MG63 (cell line): ENCODE measurements around the gene ATP2C2. TPM values are rescaled to one million over a fixed set of nuclear protein-coding genes. Genes with fewer than 3 reads are reported as not detected.

Experiments
- DNase-seq: peaks from one replicate; pipeline ENCODE4 v3.0.0-alpha.2; 2020
- H3K27me3 ChIP-seq: fragments of 250-450 bp; sonication (Bioruptor Pico); 2 replicates; pipeline ENCODE4 v1.5.1; 2020; ENCODE audit warnings: mild to moderate bottlenecking, moderate library complexity
- H3K36me3 ChIP-seq: fragments of 250-450 bp; sonication (Bioruptor Pico); 2 replicates; pipeline ENCODE4 v1.5.1; 2020; ENCODE audit warnings: mild to moderate bottlenecking, moderate library complexity
- H3K4me3 ChIP-seq: fragments of 250-450 bp; sonication (Bioruptor Pico); 2 replicates; pipeline ENCODE4 v1.5.1; 2020; ENCODE audit warnings: mild to moderate bottlenecking, moderate library complexity
- H3K9me3 ChIP-seq: fragments of 250-450 bp; sonication (Bioruptor Pico); 2 replicates; pipeline ENCODE4 v1.5.1; 2020; ENCODE audit warnings: mild to moderate bottlenecking, moderate library complexity
- total RNA-seq: library from RNA; depleted of rRNA; stranded (reverse); fragments of >200 nt; shearing (Covaris generic); gene quantifications from 2 replicates; pipeline ENCODE4 v1.2.3, GENCODE V29; 2014; ENCODE audit warnings: low replicate concordance; rRNA removed

ATP2C2 gene, protein sequence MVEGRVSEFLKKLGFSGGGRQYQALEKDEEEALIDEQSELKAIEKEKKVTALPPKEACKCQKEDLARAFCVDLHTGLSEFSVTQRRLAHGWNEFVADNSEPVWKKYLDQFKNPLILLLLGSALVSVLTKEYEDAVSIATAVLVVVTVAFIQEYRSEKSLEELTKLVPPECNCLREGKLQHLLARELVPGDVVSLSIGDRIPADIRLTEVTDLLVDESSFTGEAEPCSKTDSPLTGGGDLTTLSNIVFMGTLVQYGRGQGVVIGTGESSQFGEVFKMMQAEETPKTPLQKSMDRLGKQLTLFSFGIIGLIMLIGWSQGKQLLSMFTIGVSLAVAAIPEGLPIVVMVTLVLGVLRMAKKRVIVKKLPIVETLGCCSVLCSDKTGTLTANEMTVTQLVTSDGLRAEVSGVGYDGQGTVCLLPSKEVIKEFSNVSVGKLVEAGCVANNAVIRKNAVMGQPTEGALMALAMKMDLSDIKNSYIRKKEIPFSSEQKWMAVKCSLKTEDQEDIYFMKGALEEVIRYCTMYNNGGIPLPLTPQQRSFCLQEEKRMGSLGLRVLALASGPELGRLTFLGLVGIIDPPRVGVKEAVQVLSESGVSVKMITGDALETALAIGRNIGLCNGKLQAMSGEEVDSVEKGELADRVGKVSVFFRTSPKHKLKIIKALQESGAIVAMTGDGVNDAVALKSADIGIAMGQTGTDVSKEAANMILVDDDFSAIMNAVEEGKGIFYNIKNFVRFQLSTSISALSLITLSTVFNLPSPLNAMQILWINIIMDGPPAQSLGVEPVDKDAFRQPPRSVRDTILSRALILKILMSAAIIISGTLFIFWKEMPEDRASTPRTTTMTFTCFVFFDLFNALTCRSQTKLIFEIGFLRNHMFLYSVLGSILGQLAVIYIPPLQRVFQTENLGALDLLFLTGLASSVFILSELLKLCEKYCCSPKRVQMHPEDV
- not detected in 2 replicates for total RNA-seq

DNA sequence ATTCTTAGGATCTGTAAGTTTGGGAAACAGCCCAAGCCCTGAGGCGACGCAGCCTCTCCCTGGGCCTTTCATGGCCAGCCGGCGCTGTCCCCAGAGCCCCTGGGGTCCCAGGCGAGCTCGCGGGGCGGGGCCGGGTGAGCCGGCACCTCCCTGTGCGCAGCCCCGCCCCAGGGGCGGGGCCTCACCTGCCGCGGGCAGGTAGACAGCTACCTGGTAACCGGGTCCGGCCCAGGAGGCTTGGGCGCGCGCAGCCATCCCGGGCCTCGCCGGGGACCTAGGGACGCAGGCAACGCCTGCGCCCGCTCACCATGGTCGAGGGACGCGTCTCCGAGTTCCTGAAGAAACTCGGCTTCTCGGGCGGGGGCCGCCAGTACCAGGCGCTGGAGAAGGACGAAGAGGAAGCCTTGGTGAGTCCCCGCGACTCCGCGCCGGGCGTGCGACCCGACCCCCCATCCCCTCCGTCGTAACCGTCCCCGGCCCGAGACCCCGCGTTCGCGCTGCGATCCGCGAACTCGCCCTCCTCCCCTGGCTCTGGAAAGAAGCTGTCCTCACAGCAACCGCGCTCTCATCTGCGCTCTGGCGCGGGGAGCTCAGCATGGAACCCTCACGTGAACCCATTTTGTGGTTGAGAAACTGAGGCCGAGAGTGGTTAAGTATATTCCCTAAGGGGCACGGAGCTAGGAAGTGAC, at the start of gene ATP2C2:
TSS of gene ATP2C2 (plus strand) at position 231 of the 689 bp plus-strand sequence. CDS start at position 309, 78 bp downstream.
- peaks cover 15% of the 10 kb centered on the region for H3K27me3 ChIP-seq
- no peak for DNase-seq
- H3K9me3 ChIP-seq: no peaks in the 10 kb centered on the region
- no peak within 1 kb of the TSS for H3K4me3 ChIP-seq
- H3K36me3 ChIP-seq: no peaks in the 10 kb centered on the region

DNA sequence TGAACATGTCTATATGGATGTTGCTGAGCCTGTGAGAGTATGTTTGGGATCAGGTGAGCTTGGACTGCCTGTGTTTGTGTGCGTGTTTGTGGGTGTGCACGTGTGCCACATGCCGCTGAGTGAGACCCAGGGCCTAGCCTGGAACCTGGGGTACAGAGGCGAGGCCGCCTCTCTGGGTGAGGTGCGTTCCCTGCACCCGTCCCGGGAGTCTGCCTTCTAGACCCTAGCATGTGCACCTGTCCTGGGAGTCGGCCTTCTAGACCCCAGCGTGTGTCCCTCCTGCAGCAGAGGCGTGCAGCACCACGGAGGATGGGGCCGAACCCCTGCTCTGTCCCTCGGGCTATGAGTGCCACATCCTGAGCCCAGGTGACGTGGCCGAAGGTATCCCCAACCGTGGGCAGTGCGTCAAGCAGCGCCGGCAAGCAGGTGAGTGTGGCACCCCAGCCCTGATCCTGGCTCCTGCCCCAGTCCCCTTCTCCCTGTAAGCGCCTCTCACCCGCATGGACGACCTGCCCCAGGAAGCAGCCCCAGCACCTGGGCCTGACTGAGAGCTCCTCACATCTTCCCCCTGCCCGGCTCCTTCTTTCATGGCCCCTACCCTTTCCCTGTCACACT, 49.1 kb upstream of the ATP2C2 start:
- no peak for DNase-seq
- no peaks in the 10 kb centered on the region for H3K27me3 ChIP-seq
- H3K4me3 ChIP-seq: no peak overlapping the region
- H3K9me3 ChIP-seq: no peaks in the 10 kb centered on the region
- H3K36me3 ChIP-seq: no peaks in the 10 kb centered on the region

DNA sequence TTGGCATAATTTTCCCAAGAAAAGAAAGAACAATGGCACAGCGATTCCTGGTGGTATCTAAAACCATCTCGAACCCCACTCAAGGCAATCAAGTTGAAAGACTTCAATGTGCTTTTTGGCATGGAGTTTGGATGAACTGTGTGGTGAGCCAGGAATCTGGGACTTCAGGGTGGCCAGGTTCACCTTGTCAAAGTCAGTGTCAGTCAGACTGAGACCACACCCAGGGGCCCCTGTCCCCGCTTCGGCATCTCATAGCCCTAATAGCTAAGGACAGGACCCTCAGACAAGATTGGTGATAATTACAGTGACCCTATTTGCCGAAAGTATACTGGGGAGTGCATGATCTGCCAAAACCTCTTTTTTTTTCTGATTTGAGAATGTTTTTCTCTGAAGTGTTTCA, 47.8 kb upstream of the ATP2C2 start:
- H3K9me3 ChIP-seq: no peaks in the 10 kb centered on the region
- no peak for DNase-seq
- no peaks in the 10 kb centered on the region for H3K36me3 ChIP-seq
- H3K27me3 ChIP-seq: no peaks in the 10 kb centered on the region
- no peak overlapping the region for H3K4me3 ChIP-seq

DNA sequence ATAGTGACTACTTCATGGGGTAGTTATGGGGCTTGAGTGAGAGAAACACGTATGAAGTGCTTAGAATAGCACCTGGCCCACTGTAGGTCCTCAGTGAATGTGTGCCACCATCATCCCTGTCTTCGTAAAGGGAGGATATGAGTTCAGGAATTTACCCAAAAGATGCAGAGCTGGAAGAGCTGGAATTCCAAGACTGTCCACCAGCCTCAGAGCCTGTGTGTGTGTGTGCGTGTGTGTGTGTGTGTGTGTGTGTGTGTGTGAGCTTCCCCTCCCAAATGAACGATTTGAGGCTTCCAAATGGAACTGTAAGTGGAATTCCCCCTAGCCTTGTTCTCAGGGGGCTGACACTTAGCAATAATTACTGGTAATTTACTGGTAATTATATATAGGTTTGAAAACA, 46.4 kb upstream of the ATP2C2 start:
- no peaks in the 10 kb centered on the region for H3K9me3 ChIP-seq
- DNase-seq: no peak
- no peak overlapping the region for H3K4me3 ChIP-seq
- no peaks in the 10 kb centered on the region for H3K36me3 ChIP-seq
- H3K27me3 ChIP-seq: no peaks in the 10 kb centered on the region

DNA sequence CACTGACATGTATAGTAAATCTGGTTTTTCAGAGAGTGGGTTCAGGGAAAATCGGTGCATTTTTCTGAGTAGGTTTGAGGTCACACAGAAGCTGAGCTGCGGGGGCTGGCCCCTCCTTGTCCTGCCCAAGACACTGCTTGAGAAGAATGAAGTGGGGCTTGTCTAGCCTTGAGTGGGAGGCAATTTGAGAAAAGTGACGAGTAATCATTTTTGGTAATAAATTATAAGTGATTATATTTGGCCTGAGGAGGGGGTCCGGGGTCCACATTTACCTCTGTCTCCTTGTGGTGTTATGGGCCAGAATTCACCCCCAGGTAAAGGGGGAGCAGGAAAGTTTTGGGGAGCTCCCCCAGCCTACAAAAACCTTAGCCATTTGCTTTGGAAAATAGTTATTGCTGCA, 45.6 kb upstream of the ATP2C2 start:
- Histone ChIP-seq H3K27me3 (no peaks in the 10 kb centered on the region), H3K9me3 (no peaks in the 10 kb centered on the region), H3K36me3 (no peaks in the 10 kb centered on the region), H3K4me3 (no peak overlapping the region)
- DNase-seq: no peak

DNA sequence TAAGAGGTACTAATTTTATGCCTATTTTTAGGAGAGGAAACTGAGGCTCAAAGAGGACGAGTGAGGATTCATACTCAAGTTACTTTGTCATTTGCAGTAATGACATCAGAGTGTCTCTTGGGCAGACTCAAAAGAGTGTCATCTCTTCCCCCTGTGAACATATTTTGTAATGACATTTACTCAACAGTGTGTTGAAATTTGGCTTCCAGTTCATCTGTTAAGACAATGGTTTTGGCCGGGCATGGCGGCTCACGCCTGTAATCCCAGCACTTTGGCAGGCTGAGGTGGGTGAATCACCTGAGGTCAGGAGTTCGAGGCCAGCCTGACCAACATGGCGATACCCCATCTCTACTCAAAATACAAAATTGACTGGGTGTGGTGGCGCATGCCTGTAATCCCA, 44.7 kb upstream of the ATP2C2 start:
- Histone ChIP-seq H3K9me3 (no peaks in the 10 kb centered on the region), H3K27me3 (no peaks in the 10 kb centered on the region), H3K36me3 (no peaks in the 10 kb centered on the region), H3K4me3 (no peak overlapping the region)
- DNase-seq: peak; percentile 48

DNA sequence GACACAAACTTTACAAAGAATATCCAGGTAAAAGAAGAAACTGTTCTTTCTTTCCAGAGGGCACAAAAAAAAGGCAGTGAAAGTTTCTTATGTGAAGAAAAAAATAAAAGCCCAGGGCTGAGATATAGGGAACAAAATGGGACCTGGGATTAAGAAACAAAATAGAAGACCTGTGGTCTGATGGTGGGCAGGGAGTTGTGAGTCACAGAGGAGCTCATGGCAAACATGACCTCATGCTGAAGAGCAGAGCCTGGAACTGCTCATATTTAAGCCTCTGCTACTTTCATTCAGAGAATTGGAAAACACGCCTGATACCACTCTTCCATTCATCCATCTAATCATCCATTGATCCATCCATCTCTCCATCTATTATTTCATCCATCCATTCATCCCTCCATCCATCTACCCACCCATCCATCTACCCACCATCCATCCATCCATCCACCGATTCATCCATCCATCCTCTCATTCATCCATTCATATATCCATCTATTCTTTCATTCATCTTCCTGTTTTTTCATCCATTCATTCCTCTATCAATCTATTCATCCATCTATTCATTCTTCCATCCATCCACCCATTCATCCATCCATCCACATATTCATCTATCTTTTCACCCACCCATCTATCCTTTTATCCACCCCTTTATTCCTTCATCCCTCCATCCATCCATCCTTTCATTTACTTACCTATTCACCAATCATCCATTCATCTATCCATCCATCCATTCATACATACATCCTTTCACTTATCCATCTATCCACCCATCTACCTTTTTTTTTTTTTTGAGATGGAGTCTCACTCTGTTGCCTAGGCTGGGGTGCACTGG, 43.7 kb upstream of the ATP2C2 start:
- Histone ChIP-seq H3K36me3 (no peaks in the 10 kb centered on the region), H3K4me3 (no peak overlapping the region), H3K9me3 (no peaks in the 10 kb centered on the region), H3K27me3 (no peaks in the 10 kb centered on the region)
- DNase-seq: no peak

DNA sequence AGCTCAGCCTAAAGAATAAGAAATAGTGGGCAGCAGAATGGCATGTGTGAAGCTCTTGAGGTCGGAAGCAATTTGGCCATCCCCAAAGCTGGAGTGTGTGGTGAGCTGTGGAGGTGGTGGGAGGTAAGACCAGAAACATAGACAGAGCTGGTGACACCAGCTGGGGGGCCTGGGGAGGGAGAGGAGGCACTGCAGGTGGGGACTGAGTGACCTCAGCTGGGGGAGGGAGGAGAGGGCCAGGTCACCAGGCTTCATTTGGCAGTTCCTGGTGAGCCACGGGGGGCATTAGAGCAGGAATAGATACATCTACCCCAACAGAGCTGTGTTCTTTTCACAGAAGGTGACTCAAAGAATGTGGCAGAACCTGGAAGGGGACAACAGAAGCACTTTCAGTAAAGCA, 41.8 kb upstream of the ATP2C2 start:
- Histone ChIP-seq H3K4me3 (no peak overlapping the region), H3K36me3 (no peaks in the 10 kb centered on the region), H3K9me3 (no peaks in the 10 kb centered on the region), H3K27me3 (no peaks in the 10 kb centered on the region)
- DNase-seq: no peak

DNA sequence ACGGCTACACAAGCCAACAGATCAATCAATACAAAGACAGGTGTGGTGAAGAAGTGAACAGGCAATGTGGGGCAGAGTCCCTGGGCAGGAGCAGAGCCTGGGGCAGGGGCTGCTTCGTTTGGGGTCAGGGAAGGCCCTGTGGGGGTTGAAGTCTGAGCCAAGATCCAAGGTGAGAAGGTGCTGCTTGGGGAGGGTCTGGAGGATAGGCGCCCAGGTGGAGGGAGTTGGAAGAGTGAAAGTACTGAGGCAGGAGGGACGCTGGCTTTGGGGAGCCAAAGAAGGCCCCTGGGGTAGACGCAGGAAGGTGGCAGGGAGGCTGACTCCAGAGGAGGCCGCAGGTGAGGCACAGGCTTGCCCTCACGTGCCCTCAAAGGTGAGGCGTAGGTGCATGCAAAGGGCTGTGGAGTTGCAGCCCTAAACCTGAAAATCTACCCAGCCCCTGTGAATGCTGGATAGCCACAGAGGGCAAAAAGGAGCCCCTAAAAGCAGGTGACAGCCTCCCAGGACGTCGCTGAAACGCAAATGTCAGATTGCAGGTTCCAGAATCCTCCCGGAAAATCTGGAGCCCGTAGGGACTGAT, 40.3 kb upstream of the ATP2C2 start:
- no peak for DNase-seq
- H3K27me3 ChIP-seq: no peaks in the 10 kb centered on the region
- H3K36me3 ChIP-seq: no peaks in the 10 kb centered on the region
- H3K4me3 ChIP-seq: no peak overlapping the region
- no peaks in the 10 kb centered on the region for H3K9me3 ChIP-seq

DNA sequence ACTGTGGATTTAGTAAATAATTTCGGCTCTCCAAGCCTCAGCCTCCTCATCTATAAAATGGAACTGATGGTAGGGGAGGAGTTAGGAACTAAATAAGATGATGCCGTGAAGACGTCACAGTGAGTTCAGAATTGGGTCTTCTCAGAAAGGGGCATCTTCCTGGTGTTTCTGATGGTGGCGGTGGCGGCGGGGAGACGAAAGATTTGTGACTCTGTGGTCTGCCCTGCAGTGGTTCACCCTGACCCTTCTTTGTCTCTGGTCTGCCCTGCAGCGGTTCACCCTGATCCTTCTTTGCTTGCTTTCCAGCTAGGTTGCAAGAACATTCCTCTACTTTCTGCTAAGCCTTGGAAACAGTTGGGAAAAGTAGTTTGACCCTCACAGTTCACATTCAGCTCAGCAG, 39.3 kb upstream of the ATP2C2 start:
- DNase-seq: no peak
- no peaks in the 10 kb centered on the region for H3K36me3 ChIP-seq
- no peak overlapping the region for H3K4me3 ChIP-seq
- no peaks in the 10 kb centered on the region for H3K9me3 ChIP-seq
- H3K27me3 ChIP-seq: no peaks in the 10 kb centered on the region

DNA sequence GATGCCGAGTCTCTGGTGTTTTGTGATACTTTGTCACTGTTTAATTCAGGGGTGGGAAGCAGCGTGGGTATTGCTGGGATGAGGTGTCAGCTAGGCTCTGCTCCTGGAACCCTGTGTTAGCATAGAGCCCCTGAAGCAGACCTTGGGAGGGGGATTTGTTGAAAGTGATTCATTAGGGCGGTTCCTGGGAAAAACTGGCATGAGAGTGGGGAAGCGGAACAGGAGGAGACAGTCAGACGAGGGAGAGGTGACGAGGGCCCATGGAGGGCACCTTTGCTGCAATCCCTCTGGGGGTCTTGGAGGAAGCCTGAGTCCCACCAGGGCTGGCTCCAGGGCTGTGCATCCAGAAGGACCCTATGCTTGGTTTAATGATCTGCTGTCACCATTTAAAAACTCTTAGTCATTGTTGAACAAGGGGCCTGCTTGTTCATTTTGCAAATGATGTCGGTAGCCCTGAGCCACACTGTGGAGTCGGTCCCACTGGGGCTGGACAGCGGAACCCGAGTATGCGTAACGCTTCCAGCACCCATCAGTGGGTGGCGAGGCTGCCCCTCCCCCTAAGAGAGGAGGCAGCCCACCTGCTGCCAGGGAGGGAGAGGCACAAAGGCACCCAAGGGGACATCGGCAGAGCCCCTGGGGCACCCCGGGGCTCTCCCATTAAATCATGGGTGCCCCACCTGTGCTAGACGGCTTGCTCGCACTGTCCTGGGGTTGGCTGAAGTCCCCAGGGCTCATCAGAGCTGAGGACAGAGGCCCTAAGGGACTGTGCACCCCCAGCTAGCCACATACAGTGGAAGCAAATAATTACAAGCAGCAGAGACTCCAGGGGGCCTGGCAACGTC, 38.3 kb upstream of the ATP2C2 start:
- no peak for DNase-seq
- H3K4me3 ChIP-seq: no peak overlapping the region
- H3K27me3 ChIP-seq: no peaks in the 10 kb centered on the region
- no peaks in the 10 kb centered on the region for H3K9me3 ChIP-seq
- H3K36me3 ChIP-seq: no peaks in the 10 kb centered on the region

DNA sequence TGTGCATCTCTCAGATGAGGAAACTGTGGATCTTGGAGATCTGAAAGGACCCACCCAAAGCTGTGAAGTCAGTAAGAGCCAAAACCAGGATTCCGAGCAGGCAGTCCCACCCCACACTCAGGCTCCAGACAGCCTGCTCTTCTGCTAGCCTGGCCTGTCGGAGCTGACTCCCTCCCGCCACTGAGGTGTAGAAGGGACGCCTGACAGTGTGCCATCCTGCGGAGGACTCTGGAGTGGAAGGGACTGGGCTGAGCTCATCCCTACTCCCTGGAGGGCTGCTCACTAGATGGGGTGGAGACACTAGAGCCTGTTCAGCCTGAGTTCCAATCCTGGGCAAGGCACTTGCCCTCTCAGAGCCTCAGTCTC, 37.7 kb upstream of the ATP2C2 start:
- Histone ChIP-seq H3K4me3 (no peak overlapping the region), H3K27me3 (no peaks in the 10 kb centered on the region), H3K36me3 (no peaks in the 10 kb centered on the region), H3K9me3 (no peaks in the 10 kb centered on the region)
- no peak for DNase-seq

DNA sequence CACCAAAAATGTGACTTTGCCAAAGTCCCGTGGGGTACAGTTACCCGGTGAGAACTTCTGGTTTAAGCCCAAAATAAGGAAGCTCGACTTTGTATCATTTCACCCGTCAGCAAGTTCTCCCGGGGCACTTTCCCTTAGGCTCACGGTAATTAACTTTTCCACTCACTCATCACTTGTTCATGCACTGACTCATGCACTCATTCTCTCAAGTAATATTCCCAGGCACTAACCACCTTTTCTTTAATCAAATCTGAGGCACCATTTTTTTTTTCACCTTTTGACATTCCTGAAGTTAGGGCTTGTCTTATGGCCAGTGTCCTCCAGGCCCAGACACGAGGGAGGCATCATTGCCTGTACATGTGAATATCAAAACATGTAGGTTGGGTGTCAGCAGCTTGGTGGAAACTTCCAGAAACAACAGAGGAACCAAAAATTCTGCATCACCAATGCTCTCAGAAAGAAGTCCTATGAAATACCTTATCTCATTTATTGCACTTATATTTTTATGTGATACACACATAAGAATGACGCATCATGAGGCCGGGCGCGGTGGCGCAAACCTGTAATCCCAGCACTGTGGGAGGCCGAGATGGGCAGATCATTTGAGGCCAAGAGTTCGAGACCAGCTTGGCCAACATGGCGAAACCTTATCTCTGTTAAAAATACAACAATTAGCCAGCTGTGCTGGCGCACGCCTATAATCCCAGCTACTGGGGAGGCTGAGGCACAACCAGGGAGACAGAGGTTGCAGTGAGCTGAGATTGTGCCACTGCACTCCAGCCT, 36.1 kb upstream of the ATP2C2 start:
- Histone ChIP-seq H3K36me3 (no peaks in the 10 kb centered on the region), H3K9me3 (no peaks in the 10 kb centered on the region), H3K27me3 (no peaks in the 10 kb centered on the region), H3K4me3 (no peak overlapping the region)
- DNase-seq: no peak

DNA sequence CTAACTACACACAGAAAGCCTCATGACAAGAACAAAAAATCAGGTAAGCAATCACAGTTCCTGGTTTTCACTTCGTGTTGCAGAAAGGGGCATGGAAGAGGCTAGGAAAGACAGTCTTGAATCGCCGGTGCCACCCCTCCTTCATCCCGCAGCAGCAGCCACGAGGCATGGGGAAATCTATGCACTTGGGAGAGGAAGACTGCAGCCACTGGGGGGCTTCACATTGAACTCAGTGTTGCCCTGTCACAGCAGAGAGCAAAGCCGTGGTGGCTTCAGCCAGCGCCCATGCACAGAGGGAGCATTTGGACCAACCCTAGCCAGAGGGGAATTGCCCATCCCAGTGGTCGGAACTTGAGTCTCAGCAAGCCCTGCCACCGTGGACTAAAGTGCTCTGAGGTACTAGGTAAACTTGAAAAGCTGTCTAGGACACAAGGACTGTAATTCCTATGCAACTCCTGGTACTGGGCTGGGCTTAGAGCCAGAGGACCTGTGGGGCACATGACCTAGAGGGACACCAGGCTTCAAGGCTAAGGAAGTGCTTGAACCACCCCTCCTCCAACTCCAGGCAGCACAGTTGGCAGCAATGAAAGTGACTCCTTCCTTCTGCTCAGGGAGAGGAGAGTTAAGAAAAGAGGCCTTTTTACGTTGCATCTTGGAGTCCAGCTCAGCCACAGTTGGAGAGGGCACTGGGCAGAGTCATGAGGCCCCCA, 35.2 kb upstream of the ATP2C2 start:
- no peaks in the 10 kb centered on the region for H3K9me3 ChIP-seq
- no peaks in the 10 kb centered on the region for H3K36me3 ChIP-seq
- H3K27me3 ChIP-seq: no peaks in the 10 kb centered on the region
- no peak for DNase-seq
- H3K4me3 ChIP-seq: no peak overlapping the region
